ENCODE measurements around the gene FTO.

- TF ChIP-seq, protein P1, sequence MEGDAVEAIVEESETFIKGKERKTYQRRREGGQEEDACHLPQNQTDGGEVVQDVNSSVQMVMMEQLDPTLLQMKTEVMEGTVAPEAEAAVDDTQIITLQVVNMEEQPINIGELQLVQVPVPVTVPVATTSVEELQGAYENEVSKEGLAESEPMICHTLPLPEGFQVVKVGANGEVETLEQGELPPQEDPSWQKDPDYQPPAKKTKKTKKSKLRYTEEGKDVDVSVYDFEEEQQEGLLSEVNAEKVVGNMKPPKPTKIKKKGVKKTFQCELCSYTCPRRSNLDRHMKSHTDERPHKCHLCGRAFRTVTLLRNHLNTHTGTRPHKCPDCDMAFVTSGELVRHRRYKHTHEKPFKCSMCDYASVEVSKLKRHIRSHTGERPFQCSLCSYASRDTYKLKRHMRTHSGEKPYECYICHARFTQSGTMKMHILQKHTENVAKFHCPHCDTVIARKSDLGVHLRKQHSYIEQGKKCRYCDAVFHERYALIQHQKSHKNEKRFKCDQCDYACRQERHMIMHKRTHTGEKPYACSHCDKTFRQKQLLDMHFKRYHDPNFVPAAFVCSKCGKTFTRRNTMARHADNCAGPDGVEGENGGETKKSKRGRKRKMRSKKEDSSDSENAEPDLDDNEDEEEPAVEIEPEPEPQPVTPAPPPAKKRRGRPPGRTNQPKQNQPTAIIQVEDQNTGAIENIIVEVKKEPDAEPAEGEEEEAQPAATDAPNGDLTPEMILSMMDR (IDR thresholded peaks at IDR 0.05; ENCODE audit: insufficient read depth, low read length, poor library complexity, severe bottlenecking): no peak
- TF ChIP-seq EZH2phosphoT487 (conservative IDR thresholded peaks at IDR 0.05; ENCODE audit: low read length): no peak
Measured at GRCh38 chr16:53855511-53855910, 151.6 kb downstream of the FTO start.
